ENCODE data around the gene JMJD6.

- no peak for TF ChIP-seq CTCF (IDR thresholded peaks at IDR 0.05)
- TF ChIP-seq POLR2A (IDR thresholded peaks at IDR 0.05) = no peak
Measured at GRCh38 chr17:76683011-76683755, 43.2 kb downstream of the JMJD6 start.

All from Peyer's patch (tissue), 4 donors.